Stimulated activated CD4-positive, alpha-beta T cell treated with anti-CD3 and anti-CD28 coated beads, Interleukin-2, amount 100 ng/mL, for 24 hours (primary cell): ENCODE measurements around the gene IFIH1.

ENCODE experiments used
- DNase-seq, 2 donors: peaks; one replicate each; pipeline ENCODE4 v3.0.0-alpha.2; 2020

Gene IFIH1

DNA sequence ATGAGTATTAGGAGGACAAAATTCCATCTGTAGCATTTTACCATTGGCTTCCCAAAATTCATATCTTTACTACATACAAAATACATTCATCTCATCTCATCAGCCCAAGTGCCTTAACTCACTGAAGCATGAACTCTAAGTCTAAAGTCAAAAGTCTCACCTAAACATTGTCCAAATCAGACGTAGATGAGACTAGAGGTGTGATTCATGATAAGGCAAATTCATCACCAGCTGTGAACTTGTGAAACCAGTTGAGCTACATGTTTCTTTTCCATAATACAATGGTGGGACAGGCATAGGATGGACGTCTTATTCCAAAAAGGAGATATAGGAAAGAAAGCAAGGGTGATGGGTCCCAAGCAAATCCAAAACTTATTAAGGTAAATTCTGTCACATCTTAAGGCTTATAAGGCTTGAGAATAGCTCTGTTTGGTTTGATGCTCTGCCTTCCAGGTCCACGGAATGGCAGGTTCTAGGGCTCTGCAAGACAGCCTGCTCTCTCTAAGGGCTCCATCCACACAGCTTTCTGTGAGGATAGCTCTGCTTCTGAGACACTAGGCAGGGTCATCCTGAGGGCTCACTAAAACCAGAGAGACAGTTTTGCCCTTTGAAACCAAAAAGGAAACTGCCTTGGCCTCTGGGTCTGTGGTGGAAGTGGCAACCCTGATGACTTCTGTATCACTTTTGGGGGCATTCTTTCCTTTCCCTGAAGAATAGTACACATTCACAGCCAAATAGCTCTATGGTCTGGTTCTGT, 9.6 kb downstream of the IFIH1 start:
- no peak for DNase-seq

DNA sequence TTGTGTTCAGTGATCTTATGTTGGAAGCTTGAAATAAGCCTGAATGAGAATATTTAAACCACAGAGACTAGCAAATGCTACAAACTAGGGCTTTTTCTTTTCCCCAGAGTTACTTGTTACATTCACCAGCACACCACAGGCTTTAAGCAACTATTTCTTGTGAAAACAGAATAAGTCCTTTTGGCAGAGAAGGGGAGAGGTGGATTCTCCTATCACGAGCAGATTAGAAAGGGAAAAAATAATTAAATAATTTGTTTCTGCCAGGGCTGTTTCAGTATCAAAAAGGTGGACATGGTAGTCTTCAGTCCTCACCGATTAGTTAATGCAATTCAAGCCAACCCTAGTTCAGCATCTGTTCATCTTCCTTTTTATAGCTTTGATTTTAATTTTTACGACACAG, 12.6 kb downstream of the IFIH1 start:
- no peak for DNase-seq

DNA sequence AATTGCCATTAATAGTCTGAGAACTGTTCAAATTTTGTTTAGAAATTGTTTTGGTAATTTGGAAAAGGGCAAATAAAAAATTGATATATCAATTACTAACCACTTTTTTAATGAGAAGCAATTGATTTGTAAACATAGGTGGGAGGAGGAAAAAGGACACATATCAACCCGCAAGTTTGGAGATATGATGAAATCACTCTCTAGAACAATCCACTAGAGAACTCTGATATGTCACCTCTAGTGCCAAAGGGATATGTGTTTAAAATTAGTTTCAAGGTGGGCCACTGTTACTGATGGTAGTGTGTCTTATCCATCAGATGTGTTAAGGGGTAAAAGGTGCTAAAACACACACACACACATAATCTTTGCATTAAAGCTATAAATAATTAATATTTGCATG, 16.6 kb downstream of the IFIH1 start:
- DNase-seq: no peak

DNA sequence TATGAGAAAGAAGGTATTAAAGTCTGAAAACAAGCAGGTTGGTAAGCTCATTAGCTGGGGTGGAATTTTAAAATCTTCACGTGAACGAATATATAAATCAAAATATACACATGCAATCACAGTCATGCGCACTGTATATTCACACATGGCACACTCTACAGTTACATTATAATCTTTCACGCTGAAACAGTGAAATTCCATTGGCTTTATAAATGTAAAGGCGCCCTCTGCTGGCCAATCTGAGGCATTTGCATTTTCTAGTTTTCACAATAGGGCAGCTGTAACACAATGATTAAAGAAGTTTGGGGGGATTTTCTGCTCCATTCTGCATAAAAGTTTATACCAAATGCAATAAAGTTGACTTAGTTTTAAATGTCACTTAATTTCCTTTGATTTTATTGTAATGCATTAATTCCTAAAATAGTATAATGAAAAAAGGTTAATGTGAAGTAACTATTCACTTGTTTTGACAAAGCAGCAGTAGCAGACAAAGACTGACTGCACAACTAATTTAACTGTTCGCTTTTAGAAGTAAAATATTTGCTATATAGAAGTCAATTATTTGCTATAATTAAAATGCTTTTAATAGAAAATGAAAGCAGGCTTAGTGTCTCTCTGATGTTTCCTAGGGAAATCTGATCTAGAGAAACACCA, 17.2 kb downstream of the IFIH1 start:
- peak; percentile 54 to 67 for DNase-seq

DNA sequence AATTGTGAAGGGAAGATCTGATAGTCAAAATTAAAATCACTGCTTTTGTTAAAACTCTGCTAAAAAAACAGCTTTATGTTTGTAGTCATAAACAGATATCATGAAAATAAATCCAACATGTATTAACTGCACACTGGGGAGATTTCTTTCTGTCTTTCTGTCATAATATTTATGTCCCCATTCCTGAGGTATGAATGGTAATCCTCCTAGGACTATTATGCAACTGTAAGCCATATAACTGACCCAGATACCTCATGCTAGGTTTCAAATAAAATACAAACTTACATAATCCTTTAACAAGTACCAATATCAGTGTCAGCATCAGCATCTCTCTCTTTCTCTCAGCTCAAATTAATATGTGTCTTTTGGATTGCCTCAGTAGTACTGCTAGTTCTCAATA, 18.2 kb downstream of the IFIH1 start:
- no peak for DNase-seq

DNA sequence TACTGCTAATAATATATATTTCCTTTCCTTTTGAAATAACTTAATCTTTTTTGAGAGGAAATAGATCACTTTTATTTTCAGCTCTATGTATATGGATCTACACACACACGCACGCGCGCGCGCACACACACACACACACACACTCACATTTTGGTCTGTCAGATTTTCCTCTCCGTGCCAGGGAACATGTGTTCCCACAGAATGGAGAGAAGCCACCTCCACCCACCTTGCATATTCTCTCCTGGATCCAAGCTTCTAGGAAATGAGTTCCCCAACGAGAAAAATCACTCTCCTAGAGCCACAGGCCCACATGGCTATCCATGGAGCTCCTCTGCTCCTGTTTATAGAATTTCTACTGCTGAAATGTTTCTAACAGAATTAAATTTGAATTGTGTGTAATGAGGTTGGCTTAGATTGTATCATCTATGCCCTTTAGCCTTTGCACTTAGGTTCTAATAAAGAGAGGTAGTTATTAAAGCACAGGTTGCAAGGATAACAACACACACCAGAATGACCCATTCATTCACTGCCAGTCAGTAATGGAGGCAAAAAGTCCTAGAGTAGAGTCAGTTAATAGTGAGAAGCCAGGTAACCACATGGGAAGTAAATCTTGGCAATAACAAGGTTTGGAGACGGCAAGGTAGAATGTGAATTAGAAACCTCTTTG, 19.7 kb downstream of the IFIH1 start:
- DNase-seq: no peak

DNA sequence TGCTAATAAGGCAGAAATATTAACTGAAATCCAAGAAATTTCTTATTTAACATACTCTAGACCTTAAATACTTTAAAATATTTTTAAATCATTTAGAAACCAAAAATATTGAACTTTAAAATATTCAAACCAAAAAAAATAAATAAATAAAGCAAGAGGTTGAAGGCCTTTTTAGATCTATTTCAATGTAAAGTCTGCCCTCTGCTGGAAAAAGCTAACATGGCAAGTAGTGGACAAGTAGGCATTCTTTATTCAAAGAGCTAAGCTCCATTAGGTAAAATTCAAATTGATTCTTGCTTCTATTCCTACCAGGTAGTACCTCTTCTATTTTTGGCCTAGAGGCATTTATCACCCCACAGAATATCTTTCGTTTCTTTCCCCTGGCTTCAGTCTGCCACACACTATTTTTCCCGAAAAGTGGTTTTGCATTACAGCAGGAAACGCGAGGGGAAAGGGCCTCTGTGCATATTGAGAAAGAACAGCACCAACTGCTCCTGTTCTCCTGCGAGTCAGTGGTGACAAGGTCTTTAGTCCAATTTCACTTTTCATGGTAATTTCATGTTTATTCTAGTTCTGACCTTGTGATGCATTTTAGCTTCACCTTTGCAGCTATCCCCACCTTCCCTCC, 20.4 kb downstream of the IFIH1 start:
- peak; percentile 23 to 66 for DNase-seq

DNA sequence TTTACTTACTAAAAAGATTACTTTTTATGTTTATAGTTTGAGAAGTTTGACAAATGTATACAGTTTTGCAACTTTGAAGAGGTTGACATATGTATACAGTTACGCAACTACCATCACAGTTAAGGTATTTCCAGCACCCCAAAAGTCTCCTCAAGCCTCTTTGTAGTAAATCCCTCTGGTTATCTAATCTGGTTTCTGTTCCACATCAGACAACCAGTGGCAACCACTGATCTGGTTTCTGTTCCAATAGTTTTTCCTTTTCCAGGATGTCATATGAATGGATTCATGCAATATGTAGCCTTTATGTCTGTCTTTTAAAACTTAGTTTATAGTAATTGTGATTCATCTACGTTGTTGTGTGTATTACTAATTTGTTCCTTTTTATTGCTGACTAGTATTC, 23.5 kb downstream of the IFIH1 start:
- no peak for DNase-seq

DNA sequence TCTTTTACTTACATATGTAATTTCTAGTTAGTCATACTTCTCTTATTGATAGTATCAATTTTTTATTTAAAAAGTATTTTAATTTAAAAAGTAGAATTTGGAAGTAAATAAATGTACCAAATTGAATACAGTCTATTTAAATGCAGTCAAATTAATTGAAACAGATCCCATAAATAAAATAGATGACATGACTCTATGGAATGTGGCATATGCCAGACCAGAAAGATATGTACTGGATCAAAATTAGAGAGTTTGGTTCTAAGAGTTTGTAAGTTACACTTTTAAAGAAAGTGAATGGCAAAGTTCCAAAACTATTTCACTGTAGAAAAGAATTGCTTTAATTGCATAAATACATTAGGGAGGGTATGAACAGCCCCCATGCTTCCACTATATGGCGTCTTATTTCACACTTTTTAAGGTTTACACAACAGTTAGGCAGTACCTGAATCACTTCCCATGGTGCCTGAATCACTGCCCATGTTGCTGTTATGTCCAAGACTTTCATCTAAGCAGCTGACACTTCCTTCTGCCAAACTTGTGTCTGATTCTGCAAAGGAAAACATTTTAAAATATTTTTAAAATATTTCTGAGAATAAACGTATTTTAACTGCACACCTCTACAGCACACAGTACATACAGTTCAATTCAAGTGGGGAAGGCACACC, 25.2 kb downstream of the IFIH1 start:
- no peak for DNase-seq

DNA sequence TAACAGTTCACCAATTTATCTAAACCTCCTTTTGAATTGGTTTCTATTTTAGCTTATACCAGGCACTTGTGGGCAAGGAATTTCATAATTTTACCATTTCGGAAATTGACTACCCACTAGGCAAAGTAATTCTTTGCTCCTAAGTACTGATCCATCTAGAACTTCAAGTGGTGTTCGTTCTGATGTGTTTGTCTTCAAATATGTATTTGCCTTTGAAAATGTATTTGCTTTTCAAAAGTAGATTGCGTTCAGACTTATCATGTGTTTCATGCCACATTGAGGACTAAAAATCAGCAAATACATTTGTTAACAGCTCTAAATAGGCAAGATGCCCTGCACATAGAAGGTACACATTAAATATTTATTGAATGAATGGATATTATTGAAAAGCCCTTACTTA, 26.7 kb downstream of the IFIH1 start:
- DNase-seq: no peak

DNA sequence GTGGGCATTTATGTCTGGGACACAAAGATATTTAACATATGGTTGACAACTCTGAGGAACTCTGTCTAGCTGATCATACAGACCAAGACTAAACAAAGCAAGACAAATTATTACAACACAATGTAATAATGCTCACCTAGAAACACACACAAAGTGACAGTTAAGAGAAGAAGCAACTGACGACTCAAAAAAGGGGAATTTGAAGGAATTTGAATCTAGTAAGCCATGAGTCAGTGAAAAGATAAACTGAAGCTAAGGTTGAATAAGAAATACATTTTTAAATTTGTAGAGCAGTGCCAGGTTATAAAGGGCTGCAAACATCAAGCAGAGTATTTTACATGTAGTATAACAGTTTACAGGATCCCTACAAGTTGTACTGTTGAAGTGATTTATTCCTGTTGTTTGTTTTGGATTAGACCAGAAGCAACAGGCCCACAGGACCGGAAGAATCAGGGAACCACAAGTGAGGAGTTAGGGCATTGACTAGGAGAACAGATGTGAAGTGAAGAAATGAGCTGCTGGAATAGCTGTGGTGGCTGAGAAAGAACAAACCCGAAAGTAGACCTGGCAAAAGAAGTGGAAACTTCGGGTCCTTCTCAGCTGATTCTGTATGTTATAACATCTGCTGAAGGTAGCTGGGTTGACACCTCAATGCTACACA, 35.6 kb downstream of the IFIH1 start:
- DNase-seq: no peak

DNA sequence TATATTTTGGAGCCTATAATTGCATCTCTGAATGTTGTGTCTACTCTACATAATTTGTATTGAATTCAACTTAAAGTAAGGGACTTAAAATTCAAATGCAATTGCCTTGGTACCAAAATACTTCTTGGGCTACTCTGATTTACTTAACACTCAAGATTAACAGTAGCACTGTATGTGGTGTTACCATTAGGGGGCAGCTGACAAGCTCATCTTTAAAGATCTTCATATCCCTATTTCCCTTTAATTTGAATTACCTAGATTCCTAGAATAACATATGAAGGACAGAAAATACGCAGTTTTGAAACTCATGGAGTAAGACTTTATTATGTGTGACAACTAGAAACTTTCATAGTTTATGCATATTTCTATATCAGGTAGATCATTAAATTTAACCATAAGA, 37.8 kb downstream of the IFIH1 start:
- no peak for DNase-seq

DNA sequence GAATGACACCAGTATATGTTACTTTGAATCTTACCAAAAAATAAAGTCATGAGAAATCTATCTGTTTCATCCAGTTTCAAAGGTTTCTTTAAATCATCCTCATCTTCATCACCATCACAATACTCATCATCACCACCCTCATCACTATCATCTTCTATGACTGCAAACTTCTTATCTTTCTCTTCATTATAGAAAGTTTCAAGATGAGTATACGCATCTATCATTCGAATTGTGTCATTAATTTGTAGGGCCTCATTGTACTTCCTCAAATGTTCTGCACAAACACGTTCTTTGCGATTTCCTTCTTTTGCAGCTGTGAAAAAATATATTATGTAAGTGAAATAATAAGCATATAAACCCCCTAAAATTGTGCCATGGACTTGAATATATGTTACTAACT, 41.1 kb downstream of the IFIH1 start:
- DNase-seq: no peak

DNA sequence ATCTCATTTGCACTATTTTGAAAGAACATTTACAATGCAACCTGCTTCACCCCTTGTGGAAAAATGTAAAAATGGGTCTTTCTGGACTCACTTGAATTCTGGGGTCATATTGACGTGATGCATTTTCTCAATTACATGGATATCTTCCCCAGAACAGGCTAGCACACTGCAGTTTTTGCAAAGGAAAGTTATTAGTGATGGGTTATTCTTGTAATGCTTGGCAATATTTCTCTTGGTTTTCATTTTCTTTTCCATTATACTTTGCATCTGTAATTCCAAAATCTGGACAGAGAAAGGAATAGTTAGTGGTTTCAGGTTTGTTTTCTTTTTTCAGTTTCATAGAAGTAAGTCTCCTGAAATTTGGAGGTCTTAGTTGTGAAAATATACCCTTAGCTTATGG, 50.5 kb downstream of the IFIH1 start:
- no peak for DNase-seq

DNA sequence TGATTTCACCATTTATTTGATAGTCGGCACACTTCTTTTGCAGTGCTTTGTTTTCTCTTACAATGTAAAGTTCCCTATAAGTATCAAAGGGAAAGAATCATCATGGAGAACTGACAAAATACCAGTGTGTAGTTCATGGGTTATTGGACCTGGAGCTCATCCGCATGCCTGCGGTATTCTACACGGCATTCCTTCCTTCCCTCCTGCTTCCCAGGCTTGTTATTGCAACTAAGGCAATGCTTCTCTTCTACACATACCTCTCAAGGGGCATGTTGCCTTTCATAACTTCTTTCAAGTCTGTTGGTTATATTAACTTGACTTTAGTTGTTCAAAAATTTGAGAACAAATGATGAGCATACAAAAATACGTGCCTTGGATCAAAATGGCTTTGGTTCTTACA, 51.0 kb downstream of the IFIH1 start:
- DNase-seq: no peak

DNA sequence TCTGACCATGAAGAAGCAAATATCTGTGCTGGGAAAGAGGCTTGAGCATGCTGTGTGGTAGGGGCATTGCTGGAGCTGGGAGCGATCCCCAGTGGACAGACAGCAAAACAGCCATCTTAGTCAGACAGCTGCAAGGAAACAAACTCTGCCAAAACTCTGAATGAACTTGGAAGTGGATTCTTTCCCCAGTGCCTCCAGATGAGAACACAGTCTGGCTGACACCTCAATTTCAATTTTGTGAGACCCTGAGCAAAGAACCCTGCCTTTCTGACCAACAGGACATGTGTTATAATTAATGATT, 52.1 kb downstream of the IFIH1 start:
- no peak for DNase-seq

DNA sequence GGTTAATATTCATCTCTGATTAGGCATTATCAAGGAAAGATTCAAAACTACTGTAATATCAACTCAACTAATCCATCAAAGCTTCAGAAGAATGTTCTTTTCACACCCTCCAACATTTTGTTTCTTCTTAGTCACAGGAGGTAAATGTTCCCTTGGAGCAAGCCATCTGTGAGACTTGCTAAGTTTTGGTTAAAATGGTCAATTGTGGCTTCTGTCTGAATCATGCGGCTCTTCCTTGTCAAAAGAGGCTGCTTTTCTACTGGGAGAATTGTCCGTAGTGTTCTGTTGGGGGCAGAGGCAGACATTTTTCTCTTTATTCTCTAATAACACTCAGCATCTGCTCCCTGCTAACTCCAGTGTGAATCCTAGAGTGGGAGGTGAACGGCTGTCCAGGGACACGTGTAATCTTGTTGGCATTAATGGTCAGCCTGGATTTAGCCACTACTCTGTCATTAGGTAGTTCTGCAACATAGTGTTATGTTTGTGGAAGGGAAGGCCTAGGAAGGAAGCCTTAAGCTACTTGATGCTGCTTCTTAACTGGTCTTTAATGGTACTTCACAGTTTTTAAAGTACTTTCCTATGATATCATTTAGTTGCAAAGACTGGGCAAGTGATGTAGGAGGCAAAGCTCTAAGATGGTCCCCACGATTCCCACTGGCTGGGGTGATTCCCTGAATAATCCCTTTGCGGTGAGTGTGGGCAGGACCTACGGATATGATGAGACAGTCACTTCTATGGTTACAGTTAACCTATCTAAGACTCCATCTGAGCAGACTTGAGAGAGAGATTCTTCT, 52.6 kb downstream of the IFIH1 start:
- DNase-seq: no peak

DNA sequence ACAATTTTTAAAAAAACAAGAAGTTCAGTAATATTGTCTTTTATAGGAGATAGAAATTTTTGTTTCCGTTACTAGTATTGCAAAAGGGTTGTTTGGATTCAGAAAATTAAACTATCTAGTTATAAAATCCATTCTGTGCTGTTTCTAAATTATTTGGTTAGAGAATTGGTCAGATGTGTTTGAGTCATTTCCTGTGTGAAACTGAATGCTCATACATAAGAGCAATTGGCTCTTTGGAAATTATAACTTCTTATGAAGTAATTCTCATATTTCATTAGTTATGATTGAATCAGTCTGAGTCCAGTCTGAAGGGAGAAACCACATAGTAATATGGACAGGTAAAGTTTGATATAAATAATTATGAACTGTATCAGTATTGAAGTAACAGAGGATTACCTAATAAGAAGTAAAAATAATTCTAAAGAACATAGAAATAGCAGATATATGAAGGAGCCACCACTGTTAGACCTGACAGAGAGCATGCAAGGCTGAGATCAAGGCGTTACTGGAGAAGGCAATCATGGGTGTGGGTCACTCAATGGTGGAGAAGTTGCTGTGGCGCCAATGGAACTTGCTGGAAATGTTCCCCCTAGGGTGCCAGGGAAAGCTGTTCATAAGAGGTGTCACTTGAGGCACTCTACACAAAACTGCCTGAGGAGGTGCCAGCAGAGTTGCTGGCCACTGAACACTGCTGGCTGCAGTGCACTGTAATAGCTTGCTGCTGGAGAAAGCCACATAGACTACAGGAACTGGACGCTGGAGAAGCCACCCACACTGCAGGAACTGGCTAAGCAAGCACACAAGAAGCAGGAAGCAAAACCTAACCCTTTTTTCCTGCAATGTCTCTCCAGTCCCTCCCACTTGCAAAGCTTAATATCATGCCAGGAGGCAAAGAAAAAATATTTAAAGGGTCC, 57.2 kb downstream of the IFIH1 start:
- no peak for DNase-seq

DNA sequence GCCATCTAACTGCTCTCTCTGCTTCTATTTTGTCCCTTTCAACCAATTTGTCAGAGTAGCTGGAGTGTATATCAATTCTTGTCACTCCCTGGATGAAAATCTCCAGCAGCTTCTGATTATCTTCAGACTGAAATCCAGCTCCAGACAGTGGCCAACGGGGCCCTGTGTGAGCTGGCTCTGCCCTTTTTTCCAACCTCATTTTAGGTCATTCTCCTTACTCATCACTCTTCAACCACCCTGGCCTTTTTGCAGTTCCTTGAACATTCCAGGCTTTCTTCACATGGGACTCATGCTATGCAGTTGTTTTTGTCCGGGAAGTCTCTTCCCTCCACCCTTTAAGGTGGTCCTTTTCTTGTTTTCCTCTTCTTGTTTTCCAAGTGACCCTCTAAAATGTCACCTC, 59.8 kb downstream of the IFIH1 start:
- no peak for DNase-seq

DNA sequence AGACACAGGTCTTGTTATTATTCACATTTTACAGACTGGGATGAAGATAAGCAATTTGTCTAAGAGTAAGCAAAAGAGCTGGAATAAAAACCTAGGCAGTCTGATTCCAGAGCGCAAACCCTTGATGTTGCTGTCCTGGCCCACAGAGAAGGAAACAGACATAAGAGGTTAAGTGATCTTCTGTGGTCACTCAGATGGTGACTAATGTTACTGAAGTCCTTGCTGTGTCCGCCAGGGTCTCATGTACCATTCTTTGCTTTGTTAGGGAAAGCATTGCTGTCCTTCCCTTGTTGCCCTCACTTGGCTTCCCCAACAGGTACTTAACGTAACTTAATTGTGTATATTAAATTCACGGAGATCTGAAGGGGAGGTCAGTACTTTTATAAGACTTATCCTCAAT, 60.3 kb downstream of the IFIH1 start:
- DNase-seq: no peak

DNA sequence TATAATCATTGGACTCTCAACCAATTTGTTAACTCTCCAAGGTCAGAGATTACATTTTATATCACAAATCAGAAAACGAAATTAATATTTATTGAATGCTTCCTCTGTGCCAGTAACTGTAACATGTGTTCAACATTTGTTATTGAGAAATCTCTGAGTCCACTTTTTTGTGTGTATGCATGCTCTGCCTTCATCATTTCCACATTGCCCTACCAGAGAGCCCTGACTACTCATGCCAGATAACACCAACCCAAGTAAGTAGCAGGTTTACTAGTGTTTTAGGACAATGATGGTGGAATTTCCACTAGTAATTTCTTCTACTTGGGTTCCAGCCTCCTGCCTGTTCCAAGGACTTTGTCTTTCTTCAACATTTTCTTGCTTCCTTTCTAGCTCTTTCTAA, 61.1 kb downstream of the IFIH1 start:
- no peak for DNase-seq
